Epidermal melanocyte (primary cell): ENCODE measurements around the gene GOLT1A.
"Not testable (repeated sequence)": the region's sequence is repeated elsewhere in the genome, so short reads cannot be mapped to it uniquely, and the experiment has no call there.

Experiments
- DNase-seq: peaks from one replicate; pipeline ENCODE4 v3.0.0; 2011; ENCODE audit warnings: low spot score; ENCODE audit not compliant: insufficient read length

Gene GOLT1A

DNA sequence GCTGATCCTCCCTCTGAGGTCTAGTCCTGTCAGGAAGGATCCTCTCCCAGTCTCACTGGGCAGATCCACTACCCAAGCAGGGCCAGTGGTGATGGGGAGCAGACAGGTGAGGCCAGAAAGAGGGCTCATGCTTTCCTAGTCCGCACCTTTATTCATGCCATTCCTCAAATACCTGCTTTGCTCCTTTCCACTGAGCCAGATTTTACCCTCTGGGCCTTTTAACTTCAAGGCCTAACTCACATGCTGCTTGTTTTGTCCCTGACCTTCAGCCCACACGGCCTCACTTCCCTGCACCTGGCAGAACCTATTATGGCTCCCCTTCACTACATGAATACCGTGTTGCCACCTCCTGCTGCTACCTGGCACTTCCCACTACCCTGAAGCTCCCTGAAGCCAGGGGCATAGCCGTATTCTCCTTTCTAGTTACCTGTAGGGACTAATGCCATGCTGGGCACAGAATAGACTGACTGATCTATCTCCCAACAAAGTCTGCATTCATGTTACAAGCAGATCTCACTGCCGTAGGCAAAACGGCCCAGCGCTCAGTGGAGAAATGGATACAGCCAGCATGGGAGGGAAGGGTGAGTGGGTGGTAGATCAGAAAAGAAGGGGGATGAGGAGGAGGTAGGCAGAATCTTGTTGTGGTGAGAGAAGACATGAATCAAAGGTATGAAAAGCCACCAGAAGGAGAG, 36.1 kb upstream of the GOLT1A start:
- DNase-seq = no peak

DNA sequence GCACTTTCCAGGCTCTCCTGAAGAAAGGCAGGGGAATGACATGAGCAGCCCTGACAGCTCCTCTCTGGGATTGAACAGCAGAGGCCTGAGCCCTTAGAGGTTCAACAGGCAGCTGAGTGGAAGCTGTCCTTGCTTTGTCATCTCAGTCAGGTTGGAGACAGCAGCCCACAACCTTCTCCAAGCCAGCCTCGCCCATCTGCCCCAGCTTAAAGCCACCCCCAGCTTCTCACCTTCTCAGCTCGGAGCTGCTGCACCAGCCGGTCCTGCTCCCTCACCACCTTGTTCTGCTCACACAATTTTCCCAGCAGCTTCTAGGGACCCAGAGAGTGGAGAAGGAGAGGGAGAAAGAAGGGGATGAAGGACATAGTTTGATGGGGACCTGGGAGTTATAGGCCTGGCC, 35.2 kb upstream of the GOLT1A start:
- no peak for DNase-seq

DNA sequence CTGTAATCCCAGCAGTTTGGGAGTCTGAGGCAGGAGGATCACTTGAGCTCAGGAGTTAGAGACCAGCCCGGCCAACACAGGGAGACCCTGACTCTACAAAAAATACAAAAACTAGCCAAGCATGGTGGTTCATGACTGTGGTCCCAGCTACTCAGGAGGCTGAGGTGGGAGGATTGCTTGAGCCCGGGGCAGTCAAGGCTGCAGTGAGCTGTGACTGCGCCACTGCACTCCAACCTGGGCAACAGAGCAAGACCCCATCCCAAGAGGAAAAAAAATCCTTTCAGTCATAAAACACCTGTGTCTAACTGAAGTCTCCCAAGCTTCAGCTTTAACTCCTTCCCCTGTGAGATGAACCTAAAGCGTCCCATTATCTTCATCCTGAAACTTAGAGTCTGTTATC, 33.1 kb upstream of the GOLT1A start:
- DNase-seq = no peak

DNA sequence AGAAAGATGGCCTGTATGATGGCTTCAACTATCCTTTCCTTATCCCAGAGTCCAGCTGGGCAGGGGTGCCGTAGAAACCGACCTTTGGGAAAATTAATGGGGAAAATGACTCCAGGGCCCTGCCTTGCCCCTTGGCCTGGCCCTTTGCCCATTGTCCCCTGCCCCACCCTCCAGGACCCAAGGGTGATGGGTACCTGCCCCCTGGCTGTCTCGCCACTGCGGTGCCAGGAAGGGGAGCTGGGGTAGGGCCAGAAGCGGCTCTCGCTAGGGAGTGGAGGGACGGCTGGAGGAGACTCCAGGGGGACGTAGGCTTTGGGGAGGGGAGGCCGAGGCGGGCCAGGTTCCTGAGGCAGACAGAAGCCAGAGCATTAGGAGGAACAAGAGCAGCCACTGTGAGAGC, 29.1 kb upstream of the GOLT1A start:
- DNase-seq = no peak

DNA sequence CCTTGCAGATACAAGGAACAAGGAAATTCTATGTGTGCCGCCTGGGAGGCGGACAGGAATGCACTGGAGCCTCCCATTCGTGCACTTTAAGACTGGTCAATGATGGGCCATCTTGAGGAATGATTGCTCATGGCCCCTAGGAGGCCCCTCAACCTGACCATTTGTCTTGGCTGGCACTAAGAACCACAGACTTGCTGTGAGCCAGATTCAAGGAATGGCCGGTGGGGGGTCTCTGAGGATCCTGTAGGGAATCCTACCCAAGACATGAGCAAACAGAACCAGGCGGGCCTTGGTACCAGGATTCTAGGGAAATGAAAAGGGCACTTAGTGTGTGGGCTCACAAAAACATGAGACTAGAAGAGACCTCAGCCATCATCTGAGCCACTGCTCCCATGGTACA, 28.1 kb upstream of the GOLT1A start:
- DNase-seq = no peak

DNA sequence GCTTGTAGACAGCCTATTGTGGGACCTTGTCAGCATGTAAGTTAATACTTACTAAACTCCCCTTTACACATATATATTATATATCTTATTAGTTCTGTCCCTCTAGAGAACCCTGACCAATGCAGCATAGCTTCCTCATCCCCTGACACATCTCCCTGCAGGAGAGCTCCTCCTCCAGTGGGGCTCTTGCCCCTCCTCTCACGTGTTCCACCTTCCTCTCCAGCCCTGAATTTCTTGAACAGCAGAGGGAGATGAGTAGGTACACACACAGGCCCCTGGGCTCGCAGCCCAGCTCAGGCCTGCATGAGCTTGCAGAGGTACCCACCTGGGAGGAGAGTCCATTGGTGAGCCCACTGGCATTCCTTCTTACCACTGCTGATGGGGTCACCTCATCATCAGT, 27.3 kb upstream of the GOLT1A start:
- DNase-seq = no peak

DNA sequence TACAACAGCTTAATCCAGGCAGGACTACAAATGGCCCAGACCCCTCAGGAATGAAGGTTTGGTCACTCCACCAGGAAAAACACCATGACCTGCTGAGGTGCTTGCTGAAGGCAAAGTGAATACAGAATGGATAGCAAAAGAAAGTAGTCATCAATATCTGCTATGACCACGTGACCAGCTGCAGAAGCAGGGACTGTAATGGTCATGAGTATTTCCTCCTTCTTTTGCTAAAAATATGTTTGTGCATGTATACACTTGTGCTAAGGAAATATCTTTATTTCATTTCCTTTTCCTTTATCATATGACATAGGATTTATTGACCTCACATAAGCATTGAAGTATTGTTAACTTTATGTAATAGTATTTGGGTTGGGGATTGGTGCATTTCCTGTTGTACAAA, 26.4 kb upstream of the GOLT1A start:
- no peak for DNase-seq

DNA sequence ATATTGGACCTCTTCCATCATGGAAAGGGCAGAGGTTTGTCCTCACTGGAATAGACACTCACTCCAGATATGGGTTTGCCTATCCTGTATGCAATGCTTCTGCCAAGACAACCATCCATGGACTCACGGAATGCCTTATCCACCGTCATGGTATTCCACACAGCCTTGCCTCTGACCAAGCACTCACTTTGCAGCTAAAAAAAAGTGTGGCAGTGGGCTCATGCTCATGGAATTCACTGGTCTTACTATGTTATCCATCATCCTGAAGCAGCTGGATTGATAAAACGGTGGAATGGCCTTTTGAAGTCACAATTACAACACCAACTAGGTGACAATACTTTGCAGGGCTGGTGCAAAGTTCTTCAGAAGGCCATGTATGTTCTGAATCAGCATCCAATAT, 25.6 kb upstream of the GOLT1A start:
- not testable (repeated sequence) for DNase-seq

DNA sequence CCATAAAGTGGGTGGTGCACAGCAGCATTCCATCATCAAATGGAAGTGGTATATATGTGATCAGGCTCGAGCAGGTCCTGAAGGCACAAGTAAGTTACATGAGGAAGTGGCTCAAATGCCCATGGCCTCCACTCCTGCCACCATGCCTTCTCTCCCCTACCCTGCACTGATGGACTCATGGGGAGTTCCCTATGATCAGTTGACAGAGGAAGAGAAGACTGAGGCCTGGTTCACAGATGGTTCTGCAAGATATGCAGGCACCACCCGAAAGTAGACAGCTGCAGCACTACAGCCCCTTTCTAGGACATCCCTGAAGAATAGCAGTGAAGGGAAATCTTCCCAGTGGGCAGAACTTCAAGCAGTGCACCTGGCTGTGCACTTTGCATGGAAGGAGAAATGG, 24.7 kb upstream of the GOLT1A start:
- not testable (repeated sequence) for DNase-seq

DNA sequence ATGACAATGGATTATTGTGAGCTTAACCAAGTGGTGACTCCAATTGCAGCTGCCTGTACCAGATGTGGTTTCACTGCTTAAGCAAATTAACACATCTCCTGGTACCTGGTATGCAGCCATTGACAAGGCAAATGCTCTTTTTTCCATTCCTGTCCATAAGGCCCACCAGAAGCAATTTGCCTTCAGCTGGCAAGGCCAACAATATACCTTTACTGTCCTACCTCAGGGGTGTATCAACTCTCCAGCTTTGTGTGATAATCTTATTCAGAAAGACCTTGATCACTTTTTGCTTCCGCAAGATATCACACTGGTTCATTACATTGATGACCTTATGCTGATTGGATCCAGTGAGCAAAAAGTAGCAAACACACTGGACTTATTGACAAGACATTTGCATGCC, 23.7 kb upstream of the GOLT1A start:
- DNase-seq = not testable (repeated sequence)

DNA sequence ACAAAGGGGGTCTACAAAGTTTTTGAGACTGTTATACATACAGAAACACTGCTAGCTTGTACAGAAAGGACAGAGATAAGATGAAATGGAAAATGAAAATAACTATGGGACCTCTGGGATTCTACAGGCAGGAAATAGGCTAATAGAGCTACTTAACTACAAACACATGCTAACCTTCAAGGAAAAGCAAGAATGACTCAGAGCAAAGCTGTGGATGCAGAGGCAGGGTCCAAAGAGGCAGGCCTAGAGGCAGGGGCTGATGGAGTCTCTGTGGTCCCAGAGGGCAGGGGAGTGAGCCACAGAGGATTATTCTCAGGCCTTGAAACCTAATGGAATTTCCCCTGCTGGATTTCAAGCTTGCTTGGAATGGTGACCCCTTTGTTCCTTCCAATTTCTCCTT, 18.7 kb upstream of the GOLT1A start:
- no peak for DNase-seq

DNA sequence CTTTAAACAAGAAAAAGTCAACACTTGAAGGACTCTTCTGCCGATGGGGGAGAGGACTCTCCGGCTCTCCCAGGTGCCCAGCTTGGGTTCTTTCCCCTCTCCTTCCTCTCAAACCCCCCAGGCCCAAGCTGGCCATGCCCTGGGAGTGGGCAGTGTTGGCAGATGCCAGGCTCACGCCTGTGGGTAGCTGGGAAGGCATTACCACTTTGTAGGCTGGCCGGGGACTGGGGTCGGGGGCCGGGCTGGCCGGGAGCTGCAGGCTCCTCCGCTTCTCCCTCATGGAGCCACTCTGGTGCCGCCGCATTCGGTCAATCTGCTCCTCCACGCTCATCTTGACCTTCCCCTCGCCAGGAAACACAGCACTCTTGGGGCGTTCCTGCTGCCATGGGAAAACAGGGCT, 16.4 kb upstream of the GOLT1A start:
- no peak for DNase-seq

DNA sequence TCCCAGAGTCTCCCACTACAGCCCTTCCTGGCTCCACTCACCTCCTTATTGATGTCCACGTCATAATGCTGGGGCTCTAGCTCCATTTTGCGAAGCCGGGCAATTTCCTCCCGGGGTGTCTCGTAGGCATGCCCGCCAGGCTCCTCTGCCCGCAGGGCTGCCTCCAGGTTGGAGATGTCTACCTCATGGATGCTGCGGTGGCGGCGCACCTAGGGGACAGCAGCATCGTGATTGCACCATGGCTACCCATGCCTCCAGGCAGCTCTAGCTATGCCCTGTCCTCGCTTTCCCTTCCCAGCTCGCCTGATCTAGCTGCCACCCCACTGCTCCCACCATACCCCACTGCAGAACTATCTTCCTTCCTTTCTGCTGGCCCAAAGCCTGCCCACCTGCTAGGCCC, 15.1 kb upstream of the GOLT1A start:
- no peak for DNase-seq

DNA sequence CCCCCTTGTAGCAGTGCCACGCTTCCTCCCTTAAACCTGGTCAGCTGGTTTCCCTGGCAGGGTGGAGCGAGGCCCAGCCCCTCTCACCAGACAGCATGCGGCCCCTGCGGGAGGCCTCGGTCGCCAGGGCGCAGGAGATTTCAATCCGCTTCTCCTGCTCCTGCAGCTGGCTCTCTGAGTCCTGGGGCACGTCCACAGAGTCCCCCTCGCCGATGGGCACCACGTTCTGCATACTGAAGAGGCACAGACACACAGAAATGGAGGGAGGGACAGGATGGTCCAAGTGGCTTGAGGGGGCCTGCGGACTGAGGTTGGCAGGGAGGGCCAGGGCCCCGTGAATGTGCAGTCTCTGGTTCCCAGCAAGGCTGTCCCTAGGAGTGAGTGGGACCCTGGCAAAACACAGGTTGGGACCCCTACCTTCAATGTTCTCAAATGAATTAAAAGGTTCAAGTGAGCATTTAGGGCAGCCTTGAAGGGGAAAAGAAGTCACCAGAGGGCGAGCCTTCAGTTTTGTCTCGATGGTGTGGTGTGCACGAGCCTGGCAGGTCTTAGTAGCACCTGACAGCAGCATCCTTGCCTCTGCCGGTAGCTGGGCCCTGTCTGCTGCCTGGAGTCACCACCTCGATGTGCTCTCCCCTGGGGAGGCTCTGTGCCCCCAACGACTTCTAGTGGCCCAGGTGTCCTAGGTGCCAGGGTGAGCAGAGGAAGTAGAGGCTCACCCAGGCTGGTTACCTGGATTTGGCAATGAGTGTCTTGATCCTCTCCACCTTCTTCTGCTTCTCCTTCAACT, 14.4 kb upstream of the GOLT1A start:
- DNase-seq = no peak

DNA sequence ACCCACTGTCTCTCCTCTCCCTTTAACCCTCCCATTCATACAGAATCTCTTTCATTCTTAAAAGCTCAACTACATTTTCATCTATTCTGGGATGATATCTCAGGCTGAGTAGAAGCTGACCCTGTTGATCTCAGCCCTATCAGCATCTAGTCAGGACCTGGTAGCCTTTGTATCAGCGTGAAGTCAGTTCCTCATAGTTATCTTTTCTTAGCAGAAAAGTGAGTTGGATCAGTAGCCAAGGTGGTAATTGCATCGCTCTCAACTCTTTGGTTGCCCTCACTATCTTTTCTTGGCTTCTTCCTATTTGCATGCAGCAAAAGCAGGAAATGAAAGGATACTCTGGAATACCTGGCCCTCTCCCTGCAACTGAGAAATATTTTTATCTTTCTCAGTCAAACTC, 13.6 kb upstream of the GOLT1A start:
- no peak for DNase-seq

DNA sequence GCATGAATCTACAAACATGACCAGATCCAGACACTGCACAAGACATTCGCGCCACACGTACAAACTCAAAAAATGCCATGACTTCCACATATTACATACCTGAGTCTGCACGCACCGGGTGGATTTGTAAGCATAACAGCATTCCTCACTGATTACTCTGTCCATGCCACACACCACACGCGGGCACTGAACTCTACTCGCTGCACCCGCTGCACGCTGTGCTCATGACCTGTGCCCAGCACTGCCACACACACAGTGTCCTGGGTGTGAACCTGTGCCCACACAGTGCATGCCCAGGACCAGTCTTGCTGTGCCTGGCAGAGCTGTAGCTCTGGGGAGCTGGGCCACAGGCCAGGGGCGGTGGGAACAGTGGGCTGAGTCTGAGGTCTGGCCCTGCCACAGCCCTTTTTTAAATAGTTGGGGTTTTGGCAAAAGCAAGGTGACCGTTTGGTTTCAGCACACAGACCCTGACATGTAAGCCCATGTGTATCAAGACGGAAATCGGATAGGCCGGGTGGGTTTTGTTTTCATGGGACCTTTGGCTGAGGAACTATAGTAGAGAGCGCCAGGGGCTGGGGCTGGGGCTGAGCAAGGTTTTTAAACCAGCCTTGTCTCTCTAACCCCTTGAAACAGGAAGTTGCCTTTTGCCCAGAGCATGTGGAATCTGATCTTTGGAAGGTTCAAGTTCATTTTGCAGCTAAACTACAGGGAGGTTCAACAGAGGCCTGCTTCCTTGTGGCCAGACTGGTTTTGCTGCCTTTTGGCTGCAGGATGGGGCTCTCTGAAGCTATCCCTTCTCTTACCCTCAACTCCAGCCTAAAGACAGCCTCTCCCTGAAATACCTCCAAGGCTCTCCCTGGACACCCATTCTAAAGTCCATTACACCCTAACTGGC, 12.3 kb upstream of the GOLT1A start:
- DNase-seq = no peak

DNA sequence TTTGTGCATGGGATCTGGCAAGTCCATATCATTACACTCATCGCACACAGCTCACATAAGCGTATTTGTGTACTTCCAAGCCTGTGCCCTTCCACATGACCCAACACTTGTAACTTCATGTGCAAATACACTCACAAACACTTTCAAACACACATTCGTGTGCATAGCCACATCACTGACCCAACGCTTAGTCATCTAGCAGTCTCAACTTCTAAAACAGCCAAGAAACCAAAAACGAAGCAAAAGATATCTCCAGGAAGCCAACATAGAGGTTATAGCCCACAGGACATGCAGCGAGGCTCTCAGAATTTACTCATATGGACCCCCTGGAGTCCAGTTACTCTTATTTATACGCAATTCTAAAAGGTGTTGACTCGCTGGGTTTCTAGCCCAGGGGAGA, 10.9 kb upstream of the GOLT1A start:
- no peak for DNase-seq

DNA sequence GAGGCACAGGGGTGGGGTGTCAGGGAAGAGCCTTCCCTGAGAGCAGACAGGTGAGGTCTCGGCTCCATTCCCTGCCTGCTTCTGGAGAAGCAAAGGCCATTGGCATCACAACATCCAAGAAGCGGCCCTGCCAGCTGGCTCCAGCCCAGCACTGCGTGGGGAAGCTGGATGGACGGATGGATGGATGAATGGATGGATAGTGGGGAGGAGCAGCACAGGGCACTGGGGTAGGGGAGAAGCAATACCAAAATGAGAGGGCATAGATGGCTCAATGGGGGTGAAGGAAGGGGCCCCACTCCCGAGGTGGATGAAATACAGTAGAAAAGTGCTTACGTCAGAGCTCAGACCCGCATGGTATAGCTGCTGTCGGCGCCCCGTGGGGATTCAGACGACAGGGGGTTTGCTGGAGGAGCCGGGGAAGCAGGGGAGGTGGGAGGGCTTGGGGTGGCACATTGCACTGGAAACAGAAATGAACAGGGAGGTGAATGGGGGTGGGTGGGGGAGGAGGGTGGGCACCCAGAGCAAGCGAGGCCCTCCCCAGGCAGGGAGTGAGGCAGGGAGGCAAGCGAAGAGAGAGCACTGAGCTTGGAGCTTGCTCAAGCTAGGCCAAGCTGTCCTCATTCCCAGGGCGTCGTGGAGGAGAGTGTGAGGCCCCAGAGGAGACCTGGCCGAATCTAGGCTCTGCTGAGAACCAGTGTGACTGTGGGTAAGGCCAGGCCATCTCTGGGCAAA, 9.5 kb upstream of the GOLT1A start:
- no peak for DNase-seq

DNA sequence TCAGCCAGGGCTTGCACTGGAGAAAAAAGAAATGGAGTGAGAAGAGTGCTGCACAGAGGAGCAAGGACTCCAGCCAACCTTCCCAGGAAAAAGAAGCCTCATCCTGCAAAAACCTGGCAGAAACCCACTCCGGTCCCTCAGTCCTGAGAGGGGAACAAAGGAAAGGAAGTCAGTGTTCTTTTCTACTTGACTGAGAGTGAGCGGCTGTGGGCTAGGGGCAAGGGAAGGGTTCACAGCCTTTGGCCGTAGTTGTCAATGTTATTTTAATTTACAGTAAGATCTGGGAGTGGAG, 8.9 kb upstream of the GOLT1A start:
- DNase-seq = no peak

DNA sequence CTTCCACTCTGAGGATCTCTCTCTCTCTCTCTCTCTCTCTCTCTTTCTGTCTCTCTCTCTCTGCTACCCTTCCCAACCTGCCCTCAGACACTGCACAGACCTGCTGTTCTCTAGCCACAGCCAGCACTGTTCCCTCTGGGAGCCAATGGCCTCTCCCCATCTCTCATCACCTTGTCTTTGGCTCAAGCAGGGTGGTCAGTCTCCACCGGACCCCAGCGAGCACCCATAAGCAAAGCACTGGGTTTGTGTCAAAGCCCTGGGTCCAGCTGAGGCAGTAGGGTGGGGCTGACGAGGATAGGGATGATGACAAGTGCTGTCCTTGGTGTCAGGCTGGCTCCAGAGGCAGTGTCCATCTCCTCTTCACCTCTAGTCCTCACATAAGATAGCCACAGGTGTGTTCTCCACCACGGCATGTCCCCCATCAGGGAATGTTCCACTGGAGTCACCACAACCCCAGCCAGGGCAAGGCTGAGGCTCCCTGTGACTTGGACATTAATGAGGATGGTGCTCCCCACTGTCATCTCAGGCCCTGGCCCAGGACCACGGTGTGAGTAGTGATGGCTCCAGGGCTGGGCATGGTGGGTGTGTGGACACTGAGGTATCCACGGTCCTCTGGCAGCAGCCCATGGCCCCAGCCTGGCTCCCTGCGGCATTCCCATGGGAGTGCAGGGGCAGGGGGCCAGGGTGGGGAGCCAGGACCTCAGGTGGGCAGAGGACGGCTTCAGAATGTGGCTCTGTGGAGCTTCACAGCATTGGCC, 8.4 kb upstream of the GOLT1A start:
- DNase-seq = no peak

DNA sequence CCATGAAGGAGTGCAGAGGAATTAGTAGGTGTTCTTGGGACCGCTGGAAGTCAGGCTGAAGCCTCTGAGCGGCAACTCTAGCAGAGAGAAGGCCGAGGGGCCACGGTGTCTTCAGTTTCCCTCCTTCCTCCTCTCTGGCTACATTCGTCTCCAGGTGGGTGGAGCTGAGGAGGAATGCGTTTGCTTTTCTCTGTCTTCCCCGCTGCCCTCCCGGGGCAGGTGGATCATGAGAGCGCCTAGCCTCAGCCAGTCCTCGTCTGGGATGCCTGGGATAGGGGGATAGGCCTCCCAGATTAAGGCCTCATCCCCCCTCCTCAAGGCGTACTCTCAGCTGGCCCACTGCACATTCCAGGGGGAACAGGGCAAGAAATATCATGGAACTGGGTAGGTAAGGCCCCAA, 7.5 kb upstream of the GOLT1A start:
- DNase-seq = no peak
